H1 (cell line): ENCODE measurements around the gene MCM9. TPM values are rescaled to one million over a fixed set of nuclear protein-coding genes. Genes with fewer than 3 reads are reported as not detected.
A peak's percentile ranks its signal among the peaks of the same experiment; 100 is the strongest.

ENCODE experiments used
- CTCF ChIA-PET: fragments of 300-600 bp; sonication (Branson Sonifier 250); formaldehyde crosslinking; loops from one replicate; lab custom pipeline; 2021; ENCODE audit not compliant: partially characterized antibody; lab: Charles Lee
- POLR2A ChIA-PET: fragments of 300-600 bp; sonication (Branson Sonifier 250); formaldehyde crosslinking; loops from one replicate; lab custom pipeline; 2021; ENCODE audit warnings: inconsistent platforms; ENCODE audit not compliant: partially characterized antibody; lab: Charles Lee
- DNase-seq, 2 experiments: peaks; one replicate each; pipeline versions ENCODE4 v3.0.0 to v3.0.0-alpha.2; 2010 to 2022; ENCODE audit warnings: low spot score in 2 of 2, low read depth in 1 of 2, mixed read lengths in 1 of 2
- FAIRE-seq: peaks from 2 replicates; lab custom pipeline; 2011; peaks lifted over from hg19 to GRCh38; lab: Jason Lieb, UNC
- H2AFZ ChIP-seq: 2 replicates; pipeline ENCODE4 v1.8.1; 2012; ENCODE audit warnings: low read length, inconsistent platforms
- H2AK5ac ChIP-seq: 2 replicates; pipeline ENCODE4 v1.6.1; 2013; ENCODE audit warnings: low read depth, low read length
- H2BK120ac ChIP-seq: replicated peaks from 2 replicates; pipeline ENCODE3; 2013; ENCODE audit warnings: low read depth, low read length, inconsistent platforms
- H2BK12ac ChIP-seq: 2 replicates; pipeline ENCODE4 v1.6.1; 2013; ENCODE audit warnings: low read depth, low read length
- H2BK15ac ChIP-seq: 2 replicates; pipeline ENCODE4 v1.6.1; 2013; ENCODE audit warnings: low read length
- H2BK20ac ChIP-seq: 2 replicates; pipeline ENCODE4 v1.6.1; 2013; ENCODE audit warnings: low read length
- H2BK5ac ChIP-seq: 2 replicates; pipeline ENCODE4 v1.6.1; 2013; ENCODE audit warnings: low read depth, low read length
- H3K14ac ChIP-seq: 2 replicates; pipeline ENCODE4 v1.6.1; 2013; ENCODE audit warnings: inconsistent platforms; ENCODE audit not compliant: insufficient read length
- H3K18ac ChIP-seq: 2 replicates; pipeline ENCODE4 v1.6.1; 2013; ENCODE audit warnings: low read length; ENCODE audit errors: extremely low read depth
- H3K23ac ChIP-seq: 2 replicates; pipeline ENCODE4 v1.6.1; 2013; ENCODE audit warnings: inconsistent platforms; ENCODE audit not compliant: insufficient read length
- H3K23me2 ChIP-seq: 2 replicates; pipeline ENCODE4 v1.6.1; 2013; ENCODE audit warnings: low read depth, low read length
- H3K27ac ChIP-seq: 2 replicates; pipeline ENCODE4 v1.6.1; 2011; ENCODE audit warnings: low read depth, low read length, inconsistent platforms
- H3K27me3 ChIP-seq, 4 experiments: replicated peaks in 1 of 4; 1 replicate in 1 of 4; 2 replicates in 3 of 4; pipeline versions ENCODE4 v1.6.1 to v1.8.1; 2011 to 2013; ENCODE audit warnings: low read length in 3 of 4, mild to moderate bottlenecking in 3 of 4, inconsistent platforms in 2 of 4, mixed read lengths in 2 of 4, moderate library complexity in 1 of 4; ENCODE audit not compliant: control insufficient read depth in 3 of 4, insufficient read depth in 3 of 4; ENCODE audit errors: extremely low read depth in 1 of 4
- H3K36me3 ChIP-seq, 4 experiments: 2 replicates each; pipeline versions ENCODE4 v1.6.1 to v1.8.1; 2011 to 2013; ENCODE audit warnings: mild to moderate bottlenecking in 4 of 4, low read length in 3 of 4, moderate library complexity in 2 of 4, control low read depth in 1 of 4, inconsistent platforms in 1 of 4; ENCODE audit not compliant: insufficient read depth in 4 of 4, control insufficient read depth in 2 of 4
- H3K4ac ChIP-seq: replicated peaks from 2 replicates; pipeline ENCODE3; 2013; ENCODE audit warnings: low read length, low read depth, mixed read lengths, inconsistent platforms; ENCODE audit not compliant: insufficient read length
- H3K4me1 ChIP-seq, 4 experiments: replicated peaks in 1 of 4; 1 replicate in 1 of 4; 2 replicates in 3 of 4; pipeline versions ENCODE4 v1.6.1 to v1.8.1; 2011 to 2013; ENCODE audit warnings: low read length in 3 of 4, inconsistent platforms in 2 of 4, mixed read lengths in 1 of 4; ENCODE audit not compliant: insufficient read depth in 4 of 4, control insufficient read depth in 3 of 4
- H3K4me2 ChIP-seq, 2 experiments: 2 replicates each; pipeline versions ENCODE4 v1.6.1 to v1.8.1; 2011 to 2013; ENCODE audit warnings: low read depth in 2 of 2, low read length in 2 of 2, control low read depth in 1 of 2, inconsistent platforms in 1 of 2, mild to moderate bottlenecking in 1 of 2; ENCODE audit not compliant: insufficient read depth in 1 of 2
- H3K4me3 ChIP-seq, 4 experiments: fragments of 200-600, 300-600 bp in 1 of 4; sonication (generic), shearing (Covaris generic), sonication (Bioruptor Twin) in 1 of 4; 2 replicates each; pipeline versions ENCODE4 v1.5.1 to v1.8.1; 2011 to 2016; ENCODE audit warnings: low read length in 4 of 4, low read depth in 3 of 4, control low read depth in 2 of 4, inconsistent platforms in 2 of 4, mild to moderate bottlenecking in 2 of 4, mixed read lengths in 1 of 4, moderate library complexity in 1 of 4; ENCODE audit not compliant: insufficient read depth in 2 of 4; ENCODE audit errors: extremely low read depth in 1 of 4
- H3K56ac ChIP-seq: replicated peaks from 2 replicates; pipeline ENCODE3; 2013; ENCODE audit warnings: low read depth, mild to moderate bottlenecking, mixed read lengths, low read length, inconsistent platforms; ENCODE audit not compliant: insufficient read length
- H3K79me1 ChIP-seq: 2 replicates; pipeline ENCODE4 v1.6.1; 2013; ENCODE audit warnings: low read depth, low read length, control low read depth
- H3K79me2 ChIP-seq, 2 experiments: 2 replicates each; pipeline versions ENCODE4 v1.6.1 to v1.8.1; 2012 to 2013; ENCODE audit warnings: low read length in 2 of 2, mild to moderate bottlenecking in 2 of 2, inconsistent platforms in 1 of 2; ENCODE audit not compliant: insufficient read depth in 2 of 2, control insufficient read depth in 1 of 2
- H3K9ac ChIP-seq, 4 experiments: replicated peaks in 1 of 4; 1 replicate in 1 of 4; 2 replicates in 3 of 4; pipeline versions ENCODE4 v1.6.1 to v1.8.1; 2011 to 2013; ENCODE audit warnings: low read depth in 3 of 4, low read length in 3 of 4, control low read depth in 2 of 4, mild to moderate bottlenecking in 2 of 4, moderate library complexity in 2 of 4, inconsistent platforms in 1 of 4; ENCODE audit errors: extremely low read depth in 1 of 4
- H3K9me3 ChIP-seq, 2 experiments: 2 replicates each; pipeline versions ENCODE4 v1.6.1 to v1.8.1; 2012 to 2013; ENCODE audit warnings: mild to moderate bottlenecking in 2 of 2, moderate library complexity in 2 of 2, control low read depth in 1 of 2, inconsistent platforms in 1 of 2, low read depth in 1 of 2, low read length in 1 of 2, mixed read lengths in 1 of 2; ENCODE audit not compliant: insufficient read depth in 2 of 2
- H4K20me1 ChIP-seq, 2 experiments: replicated peaks in 1 of 2; 2 replicates each; pipeline versions ENCODE3 to v1.8.1; 2011 to 2013; ENCODE audit warnings: inconsistent platforms in 2 of 2, low read length in 2 of 2, mild to moderate bottlenecking in 1 of 2; ENCODE audit not compliant: insufficient read depth in 2 of 2, control insufficient read depth in 1 of 2
- H4K5ac ChIP-seq: 2 replicates; pipeline ENCODE4 v1.6.1; 2013; ENCODE audit warnings: low read length, low read depth, mixed read lengths, inconsistent platforms; ENCODE audit not compliant: insufficient read length
- H4K8ac ChIP-seq: 2 replicates; pipeline ENCODE4 v1.8.0; 2013; ENCODE audit warnings: mild to moderate bottlenecking, moderate library complexity, low read length, inconsistent platforms; ENCODE audit not compliant: insufficient read depth; ENCODE audit errors: extremely low read depth
- H4K91ac ChIP-seq: replicated peaks from 2 replicates; pipeline ENCODE3; 2013; ENCODE audit warnings: low read length, mixed read lengths, inconsistent platforms; ENCODE audit not compliant: insufficient read length
- BRCA1 ChIP-seq: IDR thresholded peaks from 2 replicates; pipeline ENCODE4 v1.6.1; 2012; ENCODE audit warnings: low read depth, low read length, improper control_type of control experiment
- RAD21 ChIP-seq, 2 experiments: IDR thresholded peaks in 1 of 2; conservative IDR thresholded peaks in 1 of 2; 2 replicates each; pipeline ENCODE4 v1.6.1; 2011; ENCODE audit warnings: low read depth in 2 of 2, low read length in 2 of 2, improper control_type of control experiment in 1 of 2, inconsistent platforms in 1 of 2, mild to moderate bottlenecking in 1 of 2, moderate library complexity in 1 of 2
- WGBS, 2 experiments: shearing (Covaris generic) in 1 of 2; methylation state at CpG; one replicate each; pipeline versions ENCODE4 v1.1.6 to v1.1.7; 2013 to 2015; ENCODE audit warnings: low lambda C conversion rate in 2 of 2, mixed read lengths in 2 of 2, inconsistent platforms in 1 of 2, low coverage in 1 of 2, missing lambda C conversion rate in 1 of 2; ENCODE audit not compliant: insufficient replicate concordance in 2 of 2, insufficient coverage in 1 of 2, insufficient read length in 1 of 2; ENCODE audit errors: extremely low coverage in 1 of 2, missing lambda C conversion rate in 1 of 2; 5-methylcytosine and 5-hydroxymethylcytosine counted together
- polyA plus RNA-seq, 7 experiments: library from polyadenylated mRNA; depleted of rRNA in 3 of 7; stranded (reverse) in 5 of 7; unstranded in 2 of 7; fragments of >200 nt in 5 of 7; fragments of 200-250 nt in 2 of 7; gene quantifications; 1 replicate in 5 of 7; 2 replicates in 1 of 7; 4 replicates in 1 of 7; pipeline versions ENCODE4 v1.2.1 to v1.2.3, GENCODE V29; 2011 to 2013; ENCODE audit warnings: missing spikeins in 2 of 7, mixed read lengths in 2 of 7
- total RNA-seq: library from RNA; stranded (reverse); fragmentation: NEBNext Ultra II Directional; extraction: Animal tissue kit (Norgen Biotek cat#: 25700); gene quantifications from 2 replicates; pipeline ENCODE4 v1.2.1, GENCODE V29; 2021
- TF ChIP-seq, protein P1 (sequence below), 3 experiments: IDR thresholded peaks; 1 replicate in 2 of 3; 2 replicates in 1 of 3; pipeline versions ENCODE4 v1.5.1 to v1.6.1; 2011; ENCODE audit warnings: low read length in 3 of 3, mild to moderate bottlenecking in 3 of 3, inconsistent platforms in 2 of 3, low read depth in 1 of 3, moderate library complexity in 1 of 3; ENCODE audit not compliant: insufficient read depth in 1 of 3; ENCODE audit errors: control extremely low read depth in 1 of 3

Gene MCM9
- total and polyA plus RNA-seq, 2 of the 8 experiments (the other 6 are each of a cell fraction or from before 2014, with no cell fraction given): 3.7 to 11.4 TPM

DNA sequence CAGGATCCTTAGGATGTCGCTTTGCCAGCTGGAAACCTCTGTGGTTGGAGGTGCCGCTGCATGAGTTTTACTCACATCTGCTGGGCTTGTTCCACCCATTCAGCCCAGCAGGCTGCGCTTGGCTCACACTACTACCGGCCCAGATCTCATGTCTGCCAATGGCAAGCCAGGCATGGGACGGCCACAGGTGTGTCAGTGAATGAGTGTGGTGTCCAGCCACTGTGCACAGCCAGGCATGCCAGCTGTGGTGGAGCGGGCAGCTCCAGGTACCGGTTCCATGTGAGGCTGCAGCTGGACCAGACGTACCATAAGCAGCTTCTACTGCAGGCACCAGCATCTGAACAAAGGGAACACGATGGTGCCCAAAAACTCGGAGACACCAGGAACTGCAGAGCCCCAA lies 74.1 kb downstream of the MCM9 start:
- ChIA-PET CTCF (interaction anchor here (0.7 to 2.0 kb wide), 6 partner anchors 11 to 578 kb away, joined by 3 to 7 read pairs (median 4); no protein-coding TSS in a partner anchor), POLR2A (no interaction called here)
- Histone ChIP-seq H2BK15ac (no peak overlapping the region), H3K79me2 (peaks cover 0 to 4% of the 10 kb centered on the region in 2 experiments; a peak in 1 of 4 replicates), H3K4me2 (no peak overlapping the region), H3K9ac (no peak overlapping the region), H3K56ac (no peak overlapping the region), H3K79me1 (no peaks in the 10 kb centered on the region), H3K14ac (no peak overlapping the region), H3K18ac (no peak overlapping the region), H2BK120ac (no peak overlapping the region), H2BK5ac (0 out of 2 replicates have a peak overlapping the region, but pooled peaks have one; percentile 16), H3K27ac (no peak overlapping the region), H4K91ac (no peak overlapping the region), H3K4ac (no peak overlapping the region), H4K20me1 (no peaks in the 10 kb centered on the region), H3K23me2 (no peaks in the 10 kb centered on the region), H3K27me3 (no peaks in the 10 kb centered on the region), H2AK5ac (no peak overlapping the region), H2BK20ac (no peak overlapping the region), H3K9me3 (peaks cover 3 to 6% of the 10 kb centered on the region in 2 experiments; a peak in 3 of 4 replicates), H3K23ac (no peak overlapping the region), H3K4me3 (no peak overlapping the region), H2AFZ (no peak overlapping the region), H4K5ac (no peak overlapping the region), H4K8ac (no peak overlapping the region), H3K4me1 (peaks cover 0 to 3% (median 0%) of the 10 kb centered on the region in 4 experiments; a peak in 2 of 7 replicates), H3K36me3 (no peaks in the 10 kb centered on the region), H2BK12ac (no peak overlapping the region)
- TF ChIP-seq, protein P1, sequence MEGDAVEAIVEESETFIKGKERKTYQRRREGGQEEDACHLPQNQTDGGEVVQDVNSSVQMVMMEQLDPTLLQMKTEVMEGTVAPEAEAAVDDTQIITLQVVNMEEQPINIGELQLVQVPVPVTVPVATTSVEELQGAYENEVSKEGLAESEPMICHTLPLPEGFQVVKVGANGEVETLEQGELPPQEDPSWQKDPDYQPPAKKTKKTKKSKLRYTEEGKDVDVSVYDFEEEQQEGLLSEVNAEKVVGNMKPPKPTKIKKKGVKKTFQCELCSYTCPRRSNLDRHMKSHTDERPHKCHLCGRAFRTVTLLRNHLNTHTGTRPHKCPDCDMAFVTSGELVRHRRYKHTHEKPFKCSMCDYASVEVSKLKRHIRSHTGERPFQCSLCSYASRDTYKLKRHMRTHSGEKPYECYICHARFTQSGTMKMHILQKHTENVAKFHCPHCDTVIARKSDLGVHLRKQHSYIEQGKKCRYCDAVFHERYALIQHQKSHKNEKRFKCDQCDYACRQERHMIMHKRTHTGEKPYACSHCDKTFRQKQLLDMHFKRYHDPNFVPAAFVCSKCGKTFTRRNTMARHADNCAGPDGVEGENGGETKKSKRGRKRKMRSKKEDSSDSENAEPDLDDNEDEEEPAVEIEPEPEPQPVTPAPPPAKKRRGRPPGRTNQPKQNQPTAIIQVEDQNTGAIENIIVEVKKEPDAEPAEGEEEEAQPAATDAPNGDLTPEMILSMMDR (IDR thresholded peaks at IDR 0.05; ENCODE audit: control extremely low read depth in 1 of 3, insufficient read depth in 1 of 3, low read depth in 1 of 3, low read length in 3 of 3): peak in 1 of 3 experiments; percentile 20; a peak in 2 of 4 replicates
- TF ChIP-seq BRCA1: no peak
- TF ChIP-seq RAD21 (IDR thresholded peaks at IDR 0.05 in 1 of 2, conservative IDR thresholded peaks at IDR 0.05 in 1 of 2; ENCODE audit: low read depth in 2 of 2, low read length in 2 of 2): peak in 1 of 2 experiments; percentile 20; a peak in 2 of 4 replicates
- WGBS, 2 experiments: 96% methylated on average over 10 of the region's 10 CpGs; no CpG with 5 or more reads in 1 of the 2 experiments
- FAIRE-seq (no peak), DNase-seq (no peak)
